Testis (tissue), 3 donors: ENCODE data around the gene POR. TPM values are rescaled to one million over a fixed set of nuclear protein-coding genes. Genes with fewer than 3 reads are reported as not detected.

Experiments
- DNase-seq: peaks from one replicate; pipeline ENCODE4 v3.0.0-alpha.2; 2019
- H3K27ac ChIP-seq, 2 donors: fragments of 200-600 bp; sonication (generic); one replicate each; pipeline ENCODE4 v1.5.1; 2019
- H3K27me3 ChIP-seq: fragments of 200-600 bp; sonication (generic); one replicate; pipeline ENCODE4 v1.5.1; 2019
- H3K36me3 ChIP-seq: fragments of 200-600 bp; sonication (generic); one replicate; pipeline ENCODE4 v1.5.1; 2017; ENCODE audit warnings: low read depth; ENCODE audit errors: missing control alignments
- H3K4me1 ChIP-seq: fragments of 200-600 bp; sonication (generic); one replicate; pipeline ENCODE4 v1.5.1; 2019
- H3K4me3 ChIP-seq, 2 donors: fragments of 200-600 bp; sonication (generic); one replicate each; pipeline ENCODE4 v1.5.1; 2017 to 2019
- H3K9me3 ChIP-seq: fragments of 200-600 bp; sonication (generic); one replicate; pipeline ENCODE4 v1.5.1; 2017
- CTCF ChIP-seq, 3 experiments: fragments of 450-650 bp in 2 of 3; fragments of 200-600 bp in 1 of 3; sonication (generic) in 1 of 3; IDR thresholded peaks; one replicate each; pipeline ENCODE4 v1.5.1; 2016 to 2019; ENCODE audit warnings: antibody characterized with exemption in 3 of 3, mild to moderate bottlenecking in 2 of 3, moderate library complexity in 1 of 3
- POLR2A ChIP-seq: fragments of 450-650 bp; IDR thresholded peaks from one replicate; pipeline ENCODE4 v1.6.1; 2017; ENCODE audit warnings: antibody characterized with exemption, mild to moderate bottlenecking, moderate library complexity
- WGBS, 2 donors: methylation state at CpG; one replicate each; pipeline ENCODE4 v1.1.5; 2018; 5-methylcytosine and 5-hydroxymethylcytosine counted together
- intact Hi-C: fragments of 100-400 bp; cut with DNase I; formaldehyde crosslinking; loops from one replicate; pipeline ENCODE4 v1.15.1; 2023; ENCODE audit warnings: low total_unique reads
- polyA plus RNA-seq: library from polyadenylated mRNA; stranded (reverse); fragments of 350-450 nt; fragmentation: Illumina TruSeq; extraction: RNeasy Lipid Tissue Mini Kit (QIAGEN cat#74804); gene quantifications from one replicate; pipeline ENCODE4 v1.2.3, GENCODE V29; 2014; ENCODE audit warnings: low read depth, low replicate concordance; ENCODE audit not compliant: insufficient read depth
- total RNA-seq, 2 donors: library from RNA; depleted of rRNA; stranded (reverse); fragments of >200 nt; gene quantifications; one replicate each; pipeline ENCODE4 v1.2.3, GENCODE V29; 2016

The POR gene
- total and polyA plus RNA-seq, 3 donors from 2014 or later = 98.5 to 169 (median 122) TPM

- Histone ChIP-seq H3K4me1 (peaks cover 20% of the 10 kb centered on the region), H3K4me3 (no peak overlapping the region), H3K9me3 (no peaks in the 10 kb centered on the region), H3K36me3 (no peaks in the 10 kb centered on the region), H3K27ac (no peak overlapping the region), H3K27me3 (no peaks in the 10 kb centered on the region)
- intact Hi-C loops = no loop called here
- DNase-seq = no peak
- TF ChIP-seq POLR2A (no peak), CTCF (IDR thresholded peaks at IDR 0.05) (no peak)
- WGBS, 2 donors = 90 to 95% methylated on average over 6 of the region's 6 CpGs
Measured at GRCh38 chr7:75913437-75913836, 1.5 kb upstream of the POR start.

GRCh38 chr7:75914169-75914654 lies 743 bp upstream of the POR start:
- TF ChIP-seq POLR2A = no peak
- no peak for TF ChIP-seq CTCF (IDR thresholded peaks at IDR 0.05)
- WGBS, 2 donors = 6 to 12% methylated on average over 7 to 18 of the region's 18 CpGs
- intact Hi-C loops = no loop called here
- peak overlapping the region; percentile 89 to 91 for H3K4me3 ChIP-seq
- H3K36me3 ChIP-seq = no peaks in the 10 kb centered on the region
- no peaks in the 10 kb centered on the region for H3K27me3 ChIP-seq
- peaks cover 28% of the 10 kb centered on the region for H3K4me1 ChIP-seq
- no peaks in the 10 kb centered on the region for H3K9me3 ChIP-seq
- peak overlapping the region; percentile 62 to 78 for H3K27ac ChIP-seq
- no peak for DNase-seq

GRCh38 chr7:75915416-75916156 lies 631 bp downstream of the POR start:
- WGBS, 2 donors = 0 to 1% methylated on average over 4 to 30 of the region's 32 CpGs

GRCh38 chr7:75916259-75916658 lies 1.3 kb downstream of the POR start:
- H3K9me3 ChIP-seq = no peaks in the 10 kb centered on the region
- WGBS, 2 donors = 19 to 30% methylated on average over 5 of the region's 5 CpGs
- H3K4me1 ChIP-seq = peaks cover 31% of the 10 kb centered on the region
- DNase-seq = no peak
- peak overlapping the region; percentile 73 to 90 for H3K27ac ChIP-seq
- no peak for TF ChIP-seq POLR2A
- no peak for TF ChIP-seq CTCF (IDR thresholded peaks at IDR 0.05)
- intact Hi-C loops = no loop called here
- peak overlapping the region; percentile 89 to 91 for H3K4me3 ChIP-seq
- H3K36me3 ChIP-seq = no peaks in the 10 kb centered on the region
- no peaks in the 10 kb centered on the region for H3K27me3 ChIP-seq

More at GRCh38 chr7:75915416-75916156, 631 bp downstream of the POR start:
- H3K4me1 ChIP-seq = peaks cover 31% of the 10 kb centered on the region
- peak overlapping the region; percentile 89 to 91 for H3K4me3 ChIP-seq
- H3K9me3 ChIP-seq = no peaks in the 10 kb centered on the region
- H3K27me3 ChIP-seq = no peaks in the 10 kb centered on the region
- peak; percentile 36 for DNase-seq
- H3K36me3 ChIP-seq = no peaks in the 10 kb centered on the region
- intact Hi-C loops = no loop called here
- TF ChIP-seq POLR2A (no peak), CTCF (IDR thresholded peaks at IDR 0.05) (no peak)
- H3K27ac ChIP-seq = peak overlapping the region; percentile 73 to 90
